NCI-H146 treated with DMSO at 0.1 percent for 48 hours (cell line): Measurements from ENCODE around the gene ENTPD2.

Experiments
- DNase-seq: peaks from one replicate; lab custom pipeline; 2025; ENCODE audit not compliant: unreplicated experiment; lab: John Stamatoyannopoulos, UW

The ENTPD2 gene

DNA sequence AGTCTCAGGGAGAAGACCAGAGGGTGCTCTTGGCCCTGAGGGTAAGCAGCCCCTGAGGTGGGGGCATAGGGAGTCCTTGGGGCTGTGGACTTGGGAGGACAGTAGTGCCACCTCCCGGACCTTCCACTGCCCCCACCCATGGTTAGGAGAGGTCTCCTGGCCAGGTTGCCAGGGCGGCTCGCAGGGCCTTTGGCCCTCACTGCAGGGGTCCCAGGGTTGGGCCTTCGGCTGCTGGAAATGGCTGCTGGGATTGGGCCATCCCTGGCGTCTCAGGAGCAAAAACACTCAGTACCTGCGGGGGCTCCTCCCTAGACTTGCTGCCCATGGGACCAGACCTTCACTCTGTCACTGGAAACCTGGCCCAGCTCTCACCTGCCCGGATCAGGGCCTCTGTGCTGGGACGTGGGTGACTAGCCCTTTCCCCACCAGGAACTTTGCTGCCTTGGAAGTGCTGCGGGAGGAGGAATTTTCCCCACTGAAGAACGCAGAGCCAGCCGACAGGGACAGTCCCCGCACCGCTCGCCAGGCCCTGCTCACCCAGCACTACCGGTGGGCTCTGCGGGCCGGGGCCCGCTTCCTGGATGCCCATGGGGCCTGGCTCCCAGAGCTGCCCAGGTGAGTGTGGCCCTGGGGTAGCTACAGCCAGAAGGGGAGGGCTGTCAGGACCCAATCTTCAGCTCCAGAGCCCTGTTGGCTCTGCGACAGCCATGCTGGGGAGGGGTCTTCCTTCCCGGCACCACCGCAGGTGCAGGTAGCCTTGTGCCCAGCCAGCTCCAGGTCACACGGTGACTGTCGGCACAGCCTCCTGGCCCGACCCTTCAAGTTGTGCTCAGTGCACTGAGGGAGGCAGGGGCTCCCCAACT, 26.6 kb upstream of the ENTPD2 start:
- DNase-seq: no peak

DNA sequence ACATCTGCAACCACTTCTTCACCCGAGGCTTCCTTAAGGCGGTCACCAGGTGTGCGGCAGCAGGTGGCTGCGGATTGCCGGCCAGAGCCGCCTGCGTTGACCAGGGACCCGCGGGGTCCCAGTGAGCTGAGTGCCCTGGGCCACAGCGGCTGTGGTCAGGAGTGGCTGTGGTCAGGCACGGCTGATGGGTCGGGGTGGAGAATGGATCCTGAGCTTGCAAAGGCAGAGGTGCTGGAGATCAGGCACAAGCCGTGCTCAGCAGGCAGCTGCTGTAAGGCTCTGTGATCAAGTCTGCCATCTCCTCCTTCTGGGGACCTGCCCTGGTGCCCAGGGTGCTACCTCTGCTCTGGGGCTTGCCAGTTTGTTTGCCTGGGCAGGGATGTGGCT, 25.5 kb upstream of the ENTPD2 start:
- DNase-seq: no peak

DNA sequence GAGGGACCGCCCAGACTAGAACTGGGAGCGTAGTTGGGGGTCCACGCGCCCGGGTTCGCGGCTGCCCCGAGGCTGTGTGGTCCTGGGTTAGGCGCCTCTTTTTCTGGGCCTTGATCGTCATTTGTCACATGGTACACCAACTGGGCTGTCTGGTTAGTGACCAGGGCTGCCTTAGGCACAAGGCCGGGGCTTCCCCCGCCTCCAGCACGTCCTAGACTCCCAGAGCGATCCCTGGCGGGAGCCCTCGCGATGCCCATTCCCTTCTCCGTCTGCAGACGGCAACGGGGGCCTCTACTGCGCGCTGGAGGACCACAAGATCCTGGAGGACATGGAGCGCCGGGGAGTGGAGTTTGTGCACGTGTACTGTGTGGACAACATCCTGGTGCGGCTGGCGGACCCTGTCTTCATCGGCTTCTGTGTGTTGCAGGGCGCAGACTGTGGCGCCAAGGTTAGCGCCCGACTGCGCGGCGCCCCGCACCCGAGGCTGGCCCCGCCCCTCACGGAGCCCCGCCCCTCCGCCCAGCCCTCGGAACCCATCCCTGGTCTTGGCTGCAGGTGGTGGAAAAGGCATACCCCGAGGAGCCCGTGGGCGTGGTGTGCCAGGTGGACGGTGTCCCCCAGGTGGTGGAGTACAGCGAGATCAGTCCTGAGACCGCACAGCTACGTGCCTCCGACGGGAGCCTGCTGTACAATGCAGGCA, 25.0 kb upstream of the ENTPD2 start:
- no peak for DNase-seq

DNA sequence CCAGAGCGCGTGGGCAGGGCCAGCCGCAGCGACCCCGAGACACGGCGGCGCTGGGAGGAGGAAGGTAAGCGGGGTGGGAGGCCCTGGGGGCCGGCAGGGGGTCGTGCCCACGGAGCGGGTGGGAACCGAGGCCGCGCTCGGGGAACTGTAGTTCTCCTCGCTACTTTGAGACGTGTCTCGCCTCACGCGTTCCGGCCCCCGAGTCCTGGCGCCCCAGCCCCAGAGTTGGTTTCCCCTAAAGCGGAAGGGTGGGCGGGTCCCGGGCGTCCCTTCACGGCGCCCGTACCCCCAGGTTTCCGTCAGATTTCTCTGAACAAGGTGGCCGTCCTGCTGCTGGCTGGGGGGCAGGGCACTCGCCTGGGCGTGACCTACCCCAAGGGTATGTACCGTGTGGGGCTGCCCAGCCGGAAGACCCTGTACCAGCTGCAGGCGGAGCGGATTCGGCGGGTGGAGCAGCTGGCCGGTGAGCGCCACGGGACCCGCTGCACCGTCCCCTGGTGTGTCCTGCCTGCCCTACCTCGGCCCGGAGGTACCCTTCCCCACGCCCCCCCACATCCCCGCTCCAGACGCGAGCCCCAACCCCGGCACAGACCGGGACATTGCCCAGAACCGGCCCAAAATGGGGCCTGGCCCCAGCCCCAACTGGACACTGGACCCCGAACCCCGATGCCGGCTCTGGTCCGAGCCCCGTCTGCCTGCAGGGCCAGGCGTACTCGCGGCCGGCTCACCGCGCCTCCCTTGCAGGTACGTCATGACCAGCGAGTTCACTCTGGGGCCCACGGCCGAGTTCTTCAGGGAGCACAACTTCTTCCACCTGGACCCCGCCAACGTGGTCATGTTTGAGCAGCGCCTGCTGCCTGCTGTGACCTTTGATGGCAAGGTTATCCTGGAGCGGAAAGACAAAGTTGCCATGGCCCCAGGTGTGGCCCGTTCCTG, 24.2 kb upstream of the ENTPD2 start:
- DNase-seq: no peak

DNA sequence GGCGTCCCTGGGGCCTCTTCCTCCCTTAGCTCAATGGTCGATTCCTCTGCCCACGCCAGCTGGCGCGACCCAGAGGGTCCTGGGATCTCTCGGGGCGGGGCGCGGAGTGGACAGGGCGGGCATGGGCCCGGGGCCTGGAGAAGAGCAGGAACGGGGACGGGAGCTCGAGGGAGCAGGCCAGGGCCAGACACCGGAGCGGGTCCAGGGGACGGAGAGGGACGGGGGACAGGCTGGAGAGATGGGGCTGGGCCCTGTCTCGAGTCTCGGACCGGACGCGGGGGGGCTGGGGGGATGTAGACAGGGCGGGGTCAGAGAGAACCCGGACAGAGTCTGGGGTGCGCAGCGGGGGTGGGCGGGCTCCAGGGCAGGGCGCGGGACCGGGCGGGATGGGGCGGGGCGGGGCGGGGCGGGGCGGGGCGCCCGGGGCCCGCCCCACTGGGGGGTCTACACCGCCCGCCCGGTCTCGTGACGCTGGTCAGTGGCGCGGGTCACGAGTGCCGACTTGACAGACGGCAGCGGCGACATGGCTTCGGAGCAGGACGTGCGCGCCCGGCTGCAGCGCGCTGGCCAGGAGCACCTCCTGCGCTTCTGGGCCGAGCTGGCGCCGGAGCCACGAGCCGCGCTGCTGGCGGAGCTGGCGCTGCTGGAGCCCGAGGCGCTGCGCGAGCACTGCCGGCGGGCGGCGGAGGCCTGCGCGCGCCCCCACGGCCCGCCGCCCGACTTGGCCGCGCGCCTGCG, 23.3 kb upstream of the ENTPD2 start, which contains the start of gene UAP1L1:
TSS of gene UAP1L1 (plus strand) at position 508 of the 738 bp plus-strand sequence. CDS start at position 524, 16 bp downstream.
- DNase-seq: peak; percentile 20

DNA sequence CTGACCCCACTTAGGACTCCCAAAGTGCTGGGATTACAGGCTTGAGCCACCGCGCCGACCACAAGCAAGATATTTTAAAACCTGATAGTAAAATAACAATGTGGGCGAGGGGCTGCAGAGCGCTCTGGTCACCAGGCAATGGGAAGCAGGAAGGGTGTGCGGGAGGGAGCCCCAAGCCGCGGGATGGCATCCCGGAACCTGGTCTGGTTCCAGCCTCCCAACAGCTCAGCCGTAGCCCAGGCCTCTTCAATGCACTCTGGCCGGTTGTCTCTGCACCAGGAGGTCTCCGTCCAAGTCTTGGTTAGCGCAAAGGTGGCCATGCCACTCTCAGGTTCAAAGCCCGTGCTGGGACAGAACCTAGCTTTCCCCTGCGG, 22.8 kb upstream of the ENTPD2 start:
- no peak for DNase-seq

GRCh38 chr9:137075275-137075775, 21.5 kb upstream of the ENTPD2 start:
- DNase-seq: no peak

- no peak for DNase-seq
Observed at GRCh38 chr9:137074657-137075274, 20.9 kb upstream of the ENTPD2 start.

DNA sequence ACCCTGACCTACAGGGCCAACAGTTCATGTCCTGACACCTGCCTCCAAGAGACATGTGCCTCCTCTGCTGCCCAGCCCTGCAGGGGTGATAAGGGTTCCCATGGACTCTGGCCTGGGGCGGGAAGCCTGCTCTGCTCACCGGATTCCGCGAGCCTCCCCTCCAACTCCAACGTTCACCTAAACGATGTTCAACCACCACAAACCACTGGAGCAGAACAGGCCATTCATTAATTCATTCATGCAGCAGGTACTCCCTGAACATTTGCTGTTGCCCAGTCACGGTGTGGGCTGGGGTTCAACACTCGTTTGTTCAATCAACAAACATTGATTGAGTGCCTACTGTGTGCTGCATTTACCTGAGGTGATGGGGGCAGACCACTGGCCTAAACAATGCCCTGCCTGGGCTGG, 20.1 kb upstream of the ENTPD2 start:
- DNase-seq: no peak

DNA sequence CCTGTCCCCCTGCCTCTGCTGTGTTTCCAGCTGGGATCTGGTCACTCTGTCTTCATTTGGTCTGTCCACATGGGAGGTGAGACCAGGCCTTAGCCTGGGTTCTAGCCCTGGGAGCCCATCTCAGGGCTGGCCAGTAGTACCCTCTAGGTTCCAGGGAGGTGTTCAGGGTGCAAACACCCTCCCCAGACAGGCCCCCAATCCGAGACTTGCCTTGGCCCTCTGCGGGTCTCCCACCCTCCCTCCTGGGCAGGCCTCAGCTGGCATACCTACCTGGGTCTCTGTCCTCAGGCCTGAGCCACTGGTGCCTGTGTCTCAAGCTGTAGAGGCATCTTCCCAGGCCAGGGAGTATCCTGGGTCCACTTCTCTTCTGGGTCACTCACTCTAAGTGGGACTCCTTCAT, 17.4 kb upstream of the ENTPD2 start:
- no peak for DNase-seq

- no peak for DNase-seq
Observed at GRCh38 chr9:137070906-137071275, 17.0 kb upstream of the ENTPD2 start.

DNA sequence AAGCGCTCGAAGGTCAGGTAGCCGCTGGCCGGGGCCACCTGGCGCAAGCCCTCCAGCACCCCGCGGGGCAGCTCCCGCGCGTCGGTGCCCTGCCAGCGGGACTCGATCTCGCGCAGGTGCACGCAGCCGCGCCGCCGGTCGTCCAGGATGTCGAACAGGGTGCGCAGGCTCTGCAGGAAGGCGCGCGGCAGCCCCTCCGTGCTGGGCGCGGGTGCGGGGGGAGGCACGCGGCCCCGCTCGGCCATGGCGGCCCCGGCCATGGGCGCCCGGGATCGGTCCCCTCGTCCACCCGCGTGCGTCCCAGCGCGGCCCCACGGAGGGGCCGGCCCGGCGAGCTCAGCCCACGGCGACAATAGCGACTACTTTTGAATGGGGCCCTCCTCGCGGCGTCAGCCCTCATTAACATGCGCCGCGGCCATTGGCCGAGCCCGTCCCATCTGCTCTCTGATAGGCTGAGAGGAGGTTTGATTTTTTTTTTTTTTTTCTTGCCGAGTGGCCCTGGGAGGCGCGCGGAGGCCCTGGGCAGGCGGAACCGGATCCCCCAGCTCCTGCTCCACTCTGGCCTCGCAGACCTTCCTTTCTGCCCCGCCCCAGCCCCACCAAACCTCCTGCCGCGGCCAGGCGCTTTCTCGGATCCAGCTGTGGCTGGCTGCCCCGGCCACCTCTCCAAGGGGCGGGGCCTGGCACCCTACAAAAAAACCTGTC, 16.5 kb upstream of the ENTPD2 start, which contains the start of gene SAPCD2:
TSS of gene SAPCD2 (minus strand) at position 357 of the 705 bp plus-strand sequence. CDS start at position 260, 97 bp downstream.
- peak; percentile 81 for DNase-seq

DNA sequence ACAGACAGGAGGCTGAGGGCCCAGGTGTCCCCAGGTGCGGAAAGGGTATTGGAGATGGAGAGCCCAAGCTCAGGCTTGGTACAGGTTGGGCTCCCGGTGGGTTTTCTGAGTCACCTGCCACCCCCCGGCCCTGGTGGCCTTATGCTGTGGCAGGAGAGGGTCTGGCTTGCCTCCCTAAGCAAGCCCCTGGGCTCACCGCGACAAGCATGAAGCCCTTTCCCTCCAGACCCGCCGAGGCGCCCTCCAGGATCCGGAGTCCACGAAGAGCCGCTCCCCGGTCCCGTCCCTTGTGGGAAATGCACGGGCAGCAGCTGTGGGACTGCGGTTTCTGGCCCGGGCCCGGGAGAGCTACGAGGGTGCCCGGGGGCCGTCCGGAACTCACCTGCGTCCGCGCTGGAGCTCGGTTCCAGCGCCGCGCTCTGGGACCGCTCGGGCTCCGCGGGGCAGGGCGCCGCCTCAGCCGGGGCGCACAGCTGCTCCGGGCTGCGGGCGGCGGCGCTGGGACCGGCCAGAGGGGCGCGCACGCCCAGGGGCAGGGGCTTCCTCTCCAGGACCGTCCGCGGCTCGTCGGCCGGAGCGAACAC, 15.7 kb upstream of the ENTPD2 start:
- no peak for DNase-seq

- DNase-seq: no peak
Observed at GRCh38 chr9:137068539-137069507, 15.0 kb upstream of the ENTPD2 start.

DNA sequence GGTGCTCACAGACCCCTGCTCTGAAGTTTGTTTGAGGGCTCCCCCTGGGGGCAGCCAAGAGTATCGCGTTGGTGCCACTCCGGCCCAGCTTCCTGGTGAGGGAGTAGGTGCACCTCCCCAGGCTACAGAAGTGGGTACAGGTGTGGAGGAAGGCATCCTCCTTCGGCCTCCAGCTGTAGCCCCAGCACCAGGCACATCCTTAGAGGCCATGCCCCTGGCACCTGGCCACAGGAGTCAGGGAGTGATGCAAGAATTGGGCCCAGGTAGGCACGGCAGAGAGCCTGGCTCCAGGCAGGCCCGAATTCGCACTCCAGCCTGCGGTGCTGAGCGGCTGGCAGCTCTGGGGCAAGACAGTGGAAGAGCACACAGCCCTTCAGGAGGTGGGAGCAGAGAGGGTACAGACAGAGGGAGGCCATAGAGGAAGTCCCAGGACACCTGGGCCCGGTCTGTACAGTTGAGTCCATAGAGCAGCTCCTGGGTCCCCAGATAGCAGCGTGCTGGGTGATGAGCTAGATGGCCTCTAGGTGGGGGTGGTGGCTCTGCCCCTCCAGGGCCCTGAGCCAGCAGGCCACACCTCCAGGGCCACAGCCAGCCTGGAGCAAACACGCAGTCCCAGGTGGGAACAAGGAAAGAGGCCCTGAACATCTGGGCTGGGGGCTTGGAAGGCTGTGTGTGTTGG, 14.1 kb upstream of the ENTPD2 start:
- DNase-seq: peak; percentile 15

GRCh38 chr9:137066096-137066861, 12.4 kb upstream of the ENTPD2 start:
- DNase-seq: no peak
